ENCODE data around the gene ESAM. TPM values are rescaled to one million over a fixed set of nuclear protein-coding genes. Genes with fewer than 3 reads are reported as not detected.
"Not testable (repeated sequence)": the region's sequence is repeated elsewhere in the genome, so short reads cannot be mapped to it uniquely, and the experiment has no call there.

The ESAM gene
- total RNA-seq, 2 donors from 2014 or later, result 0.31 to 0.68 TPM

DNA sequence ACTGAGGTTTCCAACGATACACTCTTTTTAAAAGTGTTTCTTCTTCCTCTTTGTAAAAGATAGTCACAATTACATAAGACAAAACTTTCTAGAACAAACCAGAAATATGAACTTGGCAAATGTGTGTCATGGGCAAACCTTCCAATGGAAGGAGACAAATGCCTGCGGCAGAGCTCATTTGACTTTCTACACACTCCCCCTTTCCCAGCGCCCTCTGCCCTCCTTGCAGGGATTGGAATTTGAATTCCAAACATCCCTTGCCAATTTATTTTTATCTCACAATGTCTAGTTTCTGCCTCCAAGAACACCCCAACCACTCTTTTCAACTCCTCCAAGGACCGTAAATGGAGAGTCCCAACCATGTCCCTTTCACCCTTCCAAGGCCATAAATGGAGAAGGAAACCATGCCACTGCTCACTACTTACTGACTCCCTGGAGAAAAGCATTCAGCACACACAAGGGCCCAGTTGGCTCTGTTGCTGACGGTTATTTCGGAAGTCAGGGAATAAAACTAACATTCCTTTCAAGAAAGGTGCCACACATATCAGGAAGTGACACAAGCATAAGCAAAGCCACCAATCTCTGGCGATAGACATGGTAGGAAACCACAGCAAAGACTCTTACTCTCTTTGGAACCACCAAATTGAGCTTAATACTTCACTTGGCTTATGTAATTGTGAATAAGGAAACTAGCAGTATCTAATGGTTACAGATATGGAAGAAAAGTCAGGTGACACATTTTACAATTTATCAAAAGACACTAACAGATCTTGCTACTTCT is 15.0 kb upstream of the ESAM start:
- Mint-ChIP-seq H3K9me3 (no peaks in the 10 kb centered on the region), H3K27me3 (ENCODE audit: insufficient read depth) (no peaks in the 10 kb centered on the region), H3K4me3 (no peak overlapping the region), H3K4me1 (peaks cover 17% of the 10 kb centered on the region), H3K36me3 (ENCODE audit: low read depth) (peaks cover 28% of the 10 kb centered on the region), H3K27ac (no peak overlapping the region)
- Histone ChIP-seq H3K9ac (ENCODE audit: extremely low read depth, low read length, poor library complexity, severe bottlenecking) (no peak overlapping the region), H3K4me3 (ENCODE audit: low read length) (no peak overlapping the region), H3K36me3 (ENCODE audit: control insufficient read depth, insufficient read depth, low read length) (peaks cover 35% of the 10 kb centered on the region), H3K27me3 (ENCODE audit: control insufficient read depth, insufficient read depth, low read length, poor library complexity, severe bottlenecking) (no peaks in the 10 kb centered on the region), H3K4me1 (ENCODE audit: control insufficient read depth, insufficient read depth, low read length) (no peaks in the 10 kb centered on the region), H3K27ac (ENCODE audit: low read depth, low read length) (no peak overlapping the region), H3K9me3 (ENCODE audit: control insufficient read depth, low read length) (no peaks in the 10 kb centered on the region)
- no peak for DNase-seq
- TF ChIP-seq CTCF (conservative IDR thresholded peaks at IDR 0.05), result no peak
- WGBS, 2 experiments (ENCODE audit: insufficient coverage in 1 of 2, insufficient read length in 1 of 2), result 92 to 95% methylated on average over 2 to 7 of the region's 7 CpGs

DNA sequence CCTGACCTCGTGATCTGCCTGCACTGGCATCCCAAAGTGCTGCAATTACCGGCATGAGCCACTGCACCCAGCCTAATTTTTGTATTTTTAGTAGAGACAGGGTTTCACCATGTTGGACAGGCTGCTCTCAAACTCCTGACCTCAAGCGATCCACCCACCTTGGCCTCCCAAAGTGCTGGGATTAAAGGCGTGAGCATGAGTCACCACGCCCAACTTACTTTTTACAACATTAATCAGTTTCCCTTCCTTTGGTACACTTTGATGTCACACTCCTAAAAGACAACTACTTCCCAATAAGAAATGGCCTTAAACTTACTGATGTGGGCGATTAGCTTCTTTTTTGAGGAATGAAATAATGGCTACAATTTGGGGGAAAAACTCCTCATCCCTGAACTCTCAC is 8.9 kb upstream of the ESAM start:
- H3K36me3 Mint-ChIP-seq (ENCODE audit: low read depth), result peaks cover 48% of the 10 kb centered on the region
- H3K9me3 Mint-ChIP-seq; H3K4me1 Mint-ChIP-seq; H3K4me1 ChIP-seq (ENCODE audit: control insufficient read depth, insufficient read depth, low read length); H3K9ac ChIP-seq (ENCODE audit: extremely low read depth, low read length, poor library complexity, severe bottlenecking); H3K4me3 ChIP-seq (ENCODE audit: low read length); H3K27me3 ChIP-seq (ENCODE audit: control insufficient read depth, insufficient read depth, low read length, poor library complexity, severe bottlenecking); H3K27ac ChIP-seq (ENCODE audit: low read depth, low read length); H3K27ac Mint-ChIP-seq; H3K27me3 Mint-ChIP-seq (ENCODE audit: insufficient read depth); H3K9me3 ChIP-seq (ENCODE audit: control insufficient read depth, low read length); H3K4me3 Mint-ChIP-seq; DNase-seq: not testable (repeated sequence)
- 92 to 93% methylated on average over 3 to 5 of the region's 6 CpGs for WGBS, 2 experiments (ENCODE audit: insufficient coverage in 1 of 2, insufficient read length in 1 of 2)
- H3K36me3 ChIP-seq (ENCODE audit: control insufficient read depth, insufficient read depth, low read length), result peaks cover 73% of the 10 kb centered on the region

DNA sequence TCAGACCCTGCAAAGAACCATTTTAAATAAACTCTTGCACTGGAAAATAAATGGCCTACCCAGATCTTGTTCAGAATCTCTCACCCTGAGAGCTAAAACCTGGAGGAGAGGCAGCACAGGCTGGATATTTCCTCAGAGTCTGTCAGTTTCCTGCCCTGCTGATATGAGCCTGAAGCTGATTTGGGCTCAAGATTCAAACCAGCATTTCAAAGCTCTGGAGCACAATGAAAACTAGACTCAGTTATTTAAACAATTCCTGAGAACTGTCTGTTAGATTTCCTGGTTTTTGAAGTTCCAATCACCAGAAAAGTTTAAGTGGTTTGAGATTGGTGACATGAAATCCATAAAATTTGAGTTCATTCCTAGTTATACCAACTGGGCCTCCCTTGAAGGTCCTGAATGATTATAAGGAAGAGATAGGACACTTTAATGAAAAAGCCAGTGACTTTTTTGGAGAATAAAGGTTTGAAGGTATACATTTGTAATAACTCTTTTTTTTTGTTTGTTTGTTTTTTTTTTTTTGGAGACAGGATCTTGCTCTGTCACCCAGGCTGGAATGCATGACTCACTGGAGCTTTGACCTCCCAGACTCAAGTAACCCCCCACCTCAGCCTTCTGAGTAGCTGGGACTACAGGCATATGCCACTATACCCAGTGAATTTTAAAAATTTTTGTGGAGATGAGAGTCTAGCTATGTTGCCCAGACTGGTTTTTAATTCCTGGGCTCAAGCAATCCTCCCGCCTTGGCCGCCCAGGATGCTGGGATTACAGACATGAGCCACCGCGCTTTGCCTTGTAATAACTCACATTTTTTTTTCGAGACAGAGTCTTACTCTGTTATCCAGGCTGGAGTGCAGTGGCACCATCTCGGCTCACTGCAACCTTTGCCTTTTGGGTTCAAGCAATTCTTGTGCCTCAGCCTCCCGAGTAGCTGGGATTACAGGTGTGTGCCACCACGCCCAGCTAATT is 8.0 kb upstream of the ESAM start:
- H3K4me3 ChIP-seq (ENCODE audit: low read length), result no peak overlapping the region
- H3K9me3 ChIP-seq (ENCODE audit: control insufficient read depth, low read length), result no peaks in the 10 kb centered on the region
- 89 to 95% methylated on average over 8 of the region's 8 CpGs for WGBS, 2 experiments (ENCODE audit: insufficient coverage in 1 of 2, insufficient read length in 1 of 2)
- no peak for TF ChIP-seq CTCF (conservative IDR thresholded peaks at IDR 0.05)
- no peak overlapping the region for H3K4me3 Mint-ChIP-seq
- no peak overlapping the region for H3K9ac ChIP-seq (ENCODE audit: extremely low read depth, low read length, poor library complexity, severe bottlenecking)
- no peaks in the 10 kb centered on the region for H3K9me3 Mint-ChIP-seq
- H3K27me3 Mint-ChIP-seq (ENCODE audit: insufficient read depth), result no peaks in the 10 kb centered on the region
- H3K27ac Mint-ChIP-seq, result peak overlapping the region; percentile 30
- H3K27me3 ChIP-seq (ENCODE audit: control insufficient read depth, insufficient read depth, low read length, poor library complexity, severe bottlenecking), result no peaks in the 10 kb centered on the region
- peak; percentile 45 for DNase-seq
- H3K4me1 Mint-ChIP-seq, result no peaks in the 10 kb centered on the region
- H3K27ac ChIP-seq (ENCODE audit: low read depth, low read length), result no peak overlapping the region
- peaks cover 74% of the 10 kb centered on the region for H3K36me3 ChIP-seq (ENCODE audit: control insufficient read depth, insufficient read depth, low read length)
- H3K4me1 ChIP-seq (ENCODE audit: control insufficient read depth, insufficient read depth, low read length), result no peaks in the 10 kb centered on the region
- H3K36me3 Mint-ChIP-seq (ENCODE audit: low read depth), result peaks cover 48% of the 10 kb centered on the region
